GM18868 (cell line): ENCODE results near the gene RMP24.

Experiments used
- ATAC-seq: cut with Tn5 transposase; IDR thresholded peaks from one replicate; pipeline ENCODE4 v1.9.1; 2021; ENCODE audit warnings: mild to moderate bottlenecking, moderate library complexity; ENCODE audit not compliant: unreplicated experiment

RMP24 gene

GRCh38 chr18:35972197-35973000, at the start of gene RMP24:
Gene RMP24 (plus strand): TSS chr18:35972679.
- peak; percentile 89 for ATAC-seq

GRCh38 chr18:35923939-35924684, 48.4 kb upstream of the RMP24 start:
- ATAC-seq: no peak

DNA sequence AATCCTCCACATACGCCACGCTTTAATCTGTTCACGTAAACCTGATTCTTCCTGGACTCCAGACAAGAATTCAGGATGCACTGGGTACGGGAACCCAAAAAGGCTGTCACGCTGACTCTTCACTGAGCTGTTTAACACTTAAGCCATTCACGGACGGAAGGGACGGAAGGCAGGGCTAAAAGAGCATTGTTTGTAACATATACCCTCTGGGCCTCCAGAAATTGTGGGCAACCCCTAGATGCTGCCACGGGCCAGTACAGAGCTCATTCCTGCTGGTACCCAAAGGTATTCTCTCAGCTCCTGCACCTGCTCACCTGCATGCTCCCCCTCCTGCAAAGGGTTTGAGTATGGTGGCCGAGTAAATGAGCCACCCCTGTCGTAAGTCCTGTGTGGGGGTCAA, 45.6 kb upstream of the RMP24 start:
- no peak for ATAC-seq

- no peak for ATAC-seq
Observed at GRCh38 chr18:35927430-35927829, 45.0 kb upstream of the RMP24 start.

DNA sequence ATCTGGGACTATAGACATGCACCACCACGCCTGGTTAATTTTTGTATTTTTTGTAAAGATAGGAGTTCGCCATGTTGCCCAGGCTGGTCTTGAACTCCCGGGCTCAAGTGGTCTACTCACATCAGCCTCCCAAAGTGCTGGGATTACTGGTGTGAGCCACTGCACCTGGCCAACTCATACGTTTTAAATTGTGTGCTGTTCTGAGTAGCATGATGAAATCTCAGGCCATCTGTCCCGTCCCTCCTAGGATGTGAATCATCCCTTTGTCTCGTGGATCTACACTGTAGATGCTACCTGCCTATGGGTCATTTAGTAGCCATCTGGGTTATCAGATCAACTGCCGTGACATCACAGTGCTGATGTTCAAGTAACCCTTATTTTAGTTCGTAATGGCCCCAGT, 38.5 kb upstream of the RMP24 start:
- ATAC-seq: no peak

DNA sequence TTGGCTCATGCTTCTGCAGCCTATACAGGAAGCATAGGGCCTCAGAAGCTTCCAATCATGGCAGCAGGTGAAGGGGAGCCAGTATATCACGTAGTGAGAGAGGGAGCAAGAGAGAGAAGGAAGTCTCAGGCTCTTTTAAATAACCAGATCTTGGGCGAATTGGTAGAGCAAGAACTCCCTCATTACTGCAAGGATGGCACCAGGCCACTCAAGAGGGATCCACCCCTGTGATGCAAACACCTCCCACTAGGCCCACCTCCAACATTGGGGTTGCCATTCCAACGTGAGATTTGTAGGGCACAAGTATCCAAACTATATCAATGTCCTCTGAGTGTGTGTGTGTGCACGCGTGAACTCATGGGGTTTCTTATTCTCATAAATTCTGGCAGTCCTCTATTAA, 37.6 kb upstream of the RMP24 start:
- ATAC-seq: no peak

- ATAC-seq: no peak
Observed at GRCh38 chr18:35935805-35936204, 36.7 kb upstream of the RMP24 start.

- ATAC-seq: no peak
Observed at GRCh38 chr18:35936951-35937350, 35.5 kb upstream of the RMP24 start.

- peak; percentile 55 for ATAC-seq
Observed at GRCh38 chr18:35938158-35938557, 34.3 kb upstream of the RMP24 start.

- ATAC-seq: peak; percentile 68
Observed at GRCh38 chr18:35938562-35938961, 33.9 kb upstream of the RMP24 start.

- no peak for ATAC-seq
Observed at GRCh38 chr18:35939138-35939537, 33.3 kb upstream of the RMP24 start.

- no peak for ATAC-seq
Observed at GRCh38 chr18:35941299-35941698, 31.2 kb upstream of the RMP24 start.

- no peak for ATAC-seq
Observed at GRCh38 chr18:35942133-35942532, 30.3 kb upstream of the RMP24 start.

- ATAC-seq: no peak
Observed at GRCh38 chr18:35942661-35943060, 29.8 kb upstream of the RMP24 start.

DNA sequence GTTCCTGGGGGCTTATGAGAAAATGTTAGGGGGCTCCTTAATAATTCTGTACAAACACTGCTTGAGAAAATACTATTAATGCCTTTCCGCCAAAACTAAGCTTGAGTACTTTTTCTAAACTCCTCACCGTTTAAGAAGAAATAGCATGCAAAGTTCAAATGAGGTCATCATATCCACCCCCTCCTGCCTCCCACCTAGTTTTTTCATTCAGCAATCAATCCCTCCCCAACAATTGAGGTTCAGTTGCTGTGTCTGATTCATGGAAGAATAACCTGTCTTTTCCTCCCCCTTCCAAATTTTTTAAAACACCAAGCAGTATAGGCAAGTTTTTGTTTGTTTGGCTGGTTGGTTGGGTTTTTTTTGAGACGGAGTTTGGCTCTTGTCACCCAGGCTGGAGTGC, 24.4 kb upstream of the RMP24 start:
- ATAC-seq: no peak

- no peak for ATAC-seq
Observed at GRCh38 chr18:35949090-35949489, 23.4 kb upstream of the RMP24 start.

DNA sequence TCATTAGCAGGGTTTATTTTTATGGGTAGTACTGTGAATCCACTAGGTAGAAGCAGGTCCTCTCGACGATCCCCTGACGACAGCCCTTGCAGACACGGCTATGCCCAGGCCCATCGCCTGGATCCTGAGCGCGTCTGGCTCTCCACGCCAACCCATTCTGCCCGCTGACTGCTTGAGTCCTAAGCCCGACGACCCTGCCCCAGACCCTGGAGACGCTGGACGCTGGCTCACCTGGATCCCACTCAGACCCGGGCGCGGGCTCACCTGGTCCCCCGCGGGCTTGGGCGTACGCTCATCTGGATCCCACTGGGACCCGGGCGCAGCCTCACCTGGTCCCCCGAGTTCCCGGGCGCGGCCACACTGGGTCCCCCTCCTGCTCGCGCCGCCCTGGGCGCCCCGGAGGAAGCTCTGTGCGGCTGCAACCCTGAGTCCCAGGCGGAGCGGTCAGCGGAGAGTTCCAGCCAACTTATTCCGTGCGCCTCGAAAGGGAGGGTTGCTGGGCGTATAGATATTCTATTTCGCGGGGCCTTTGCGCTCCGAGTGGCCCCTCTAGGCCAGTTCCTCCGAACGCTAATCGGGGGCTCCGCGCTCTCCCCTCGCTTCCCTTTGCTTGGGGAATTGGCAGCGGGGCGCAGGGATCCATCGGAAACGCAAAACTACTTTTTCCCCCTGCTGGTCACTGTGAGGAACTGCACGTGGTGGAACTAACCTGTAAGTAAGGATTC, 22.4 kb upstream of the RMP24 start:
- ATAC-seq: peak; percentile 65

DNA sequence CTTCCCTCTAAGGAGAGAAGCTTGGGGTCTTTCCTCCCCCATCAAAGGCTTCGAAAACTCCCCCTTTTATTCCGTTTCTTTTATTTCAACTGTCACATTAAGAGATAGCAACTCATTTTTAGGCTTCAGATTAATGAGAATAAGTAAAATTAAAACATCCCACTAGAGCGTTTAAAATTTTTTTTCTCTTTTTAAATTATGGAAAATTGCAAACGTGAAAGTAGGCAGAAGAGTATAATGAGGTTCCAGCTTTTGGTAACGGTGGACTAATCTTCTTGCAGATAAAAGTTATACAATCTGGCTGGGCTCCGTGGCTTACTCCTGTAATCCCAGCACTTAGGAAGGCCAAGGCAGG, 21.9 kb upstream of the RMP24 start:
- ATAC-seq: no peak

GRCh38 chr18:35953688-35954087, 18.8 kb upstream of the RMP24 start:
- ATAC-seq: peak; percentile 64

- no peak for ATAC-seq
Observed at GRCh38 chr18:35956226-35956625, 16.3 kb upstream of the RMP24 start.

- ATAC-seq: no peak
Observed at GRCh38 chr18:35962320-35962719, 10.2 kb upstream of the RMP24 start.

- no peak for ATAC-seq
Observed at GRCh38 chr18:35964319-35964718, 8.2 kb upstream of the RMP24 start.
